ENCODE measurements around the gene SMC6. TPM values are rescaled to one million over a fixed set of nuclear protein-coding genes. Genes with fewer than 3 reads are reported as not detected.

The SMC6 gene
- total and polyA plus RNA-seq, 3 donors from 2014 or later = 21.7 to 79.0 (median 73.8) TPM

- intact Hi-C loops (cut with DNase I; ENCODE audit: low total_unique reads) = no loop called here
- no peak for TF ChIP-seq CTCF (IDR thresholded peaks at IDR 0.05)
- TF ChIP-seq POLR2A (IDR thresholded peaks at IDR 0.05) = no peak
- 16 to 38% methylated on average over 2 of the region's 2 CpGs for WGBS, 2 donors
- Histone ChIP-seq H3K27me3 (no peaks in the 10 kb centered on the region), H3K4me1 (no peaks in the 10 kb centered on the region), H3K27ac (peak overlapping the region; percentile 27 to 61), H3K36me3 (ENCODE audit: low read depth, missing control alignments) (no peaks in the 10 kb centered on the region), H3K9me3 (no peaks in the 10 kb centered on the region), H3K4me3 (no peak overlapping the region)
- no peak for DNase-seq
Observed at GRCh38 chr2:17757321-17757720, 3.7 kb upstream of the SMC6 start.

GRCh38 chr2:17756668-17757067, 3.1 kb upstream of the SMC6 start:
- no peaks in the 10 kb centered on the region for H3K9me3 ChIP-seq
- no peaks in the 10 kb centered on the region for H3K36me3 ChIP-seq (ENCODE audit: low read depth, missing control alignments)
- H3K27me3 ChIP-seq = no peaks in the 10 kb centered on the region
- WGBS, 2 donors = 35 to 39% methylated on average over 6 of the region's 6 CpGs
- intact Hi-C loops (cut with DNase I; ENCODE audit: low total_unique reads) = no loop called here
- peak overlapping the region; percentile 27 to 61 for H3K27ac ChIP-seq
- H3K4me1 ChIP-seq = no peaks in the 10 kb centered on the region
- TF ChIP-seq CTCF (IDR thresholded peaks at IDR 0.05) = no peak
- no peak for TF ChIP-seq POLR2A (IDR thresholded peaks at IDR 0.05)
- no peak for DNase-seq
- H3K4me3 ChIP-seq = no peak overlapping the region

- Histone ChIP-seq H3K4me1 (no peaks in the 10 kb centered on the region), H3K9me3 (no peaks in the 10 kb centered on the region), H3K27me3 (no peaks in the 10 kb centered on the region), H3K36me3 (ENCODE audit: low read depth, missing control alignments) (no peaks in the 10 kb centered on the region), H3K27ac (peak overlapping the region; percentile 95 to 96), H3K4me3 (peak overlapping the region; percentile 81 to 93)
- 15 to 16% methylated on average over 8 of the region's 8 CpGs for WGBS, 2 donors
- DNase-seq = no peak
- TF ChIP-seq POLR2A (IDR thresholded peaks at IDR 0.05) (no peak), CTCF (IDR thresholded peaks at IDR 0.05) (no peak)
- intact Hi-C loops (cut with DNase I; ENCODE audit: low total_unique reads) = no loop called here
Observed at GRCh38 chr2:17754773-17755425, 1.3 kb upstream of the SMC6 start.

DNA sequence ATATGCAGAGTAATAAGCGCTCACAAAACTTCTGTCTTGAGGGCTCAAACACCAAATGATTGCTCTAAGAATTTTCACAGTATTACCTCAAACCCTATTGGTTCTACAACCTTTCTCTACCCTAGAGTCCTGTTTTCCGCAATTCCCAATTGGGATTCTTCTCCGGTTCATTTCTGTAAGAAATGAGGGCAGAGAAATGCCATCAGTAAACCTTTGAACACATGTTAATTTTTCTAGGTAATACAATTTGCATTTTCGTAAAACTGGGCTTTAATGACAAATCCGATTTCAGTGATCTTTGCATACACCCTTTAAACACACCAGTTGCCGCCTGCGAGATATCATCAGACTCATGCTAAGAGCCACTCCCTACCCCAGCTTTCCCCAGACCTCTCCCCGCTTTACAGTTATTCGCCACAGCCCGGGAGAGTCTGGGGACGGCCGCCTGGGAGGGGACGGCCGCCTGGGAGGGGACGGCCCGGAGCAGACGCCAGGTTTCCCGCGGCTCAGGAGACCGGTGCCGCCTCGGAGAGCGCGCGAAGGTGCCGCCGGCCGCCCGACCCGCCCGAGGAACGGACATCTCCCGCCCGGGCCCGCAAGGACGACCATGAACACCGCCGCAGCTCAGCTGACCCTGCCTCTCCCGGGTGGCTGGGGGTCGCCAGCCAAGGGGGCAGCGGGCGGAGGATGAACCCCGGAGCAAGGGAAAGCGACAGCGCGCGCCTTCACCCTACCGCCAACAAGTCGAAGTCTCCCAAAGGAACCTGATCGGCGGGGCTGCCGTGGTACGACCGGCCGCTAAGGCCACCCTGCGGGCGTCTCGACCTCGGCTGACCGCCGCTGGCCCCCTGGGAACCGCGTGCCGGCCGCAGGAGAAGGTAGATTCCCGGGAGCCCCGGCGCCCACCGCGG, 463 bp downstream of the SMC6 start:
- H3K36me3 ChIP-seq (ENCODE audit: low read depth, missing control alignments) = no peaks in the 10 kb centered on the region
- TF ChIP-seq POLR2A (IDR thresholded peaks at IDR 0.05) (no peak), CTCF (IDR thresholded peaks at IDR 0.05) (no peak)
- DNase-seq = peak; percentile 30
- H3K4me3 ChIP-seq = peak overlapping the region; percentile 81 to 93
- 1% methylated on average over 16 to 70 of the region's 70 CpGs for WGBS, 2 donors
- peak overlapping the region; percentile 95 to 96 for H3K27ac ChIP-seq
- intact Hi-C loops (cut with DNase I; ENCODE audit: low total_unique reads) = no loop called here
- H3K9me3 ChIP-seq = no peaks in the 10 kb centered on the region
- H3K4me1 ChIP-seq = no peaks in the 10 kb centered on the region
- H3K27me3 ChIP-seq = no peaks in the 10 kb centered on the region
